NCI-H128 (cell line): ENCODE data around the gene ARMH4.
A peak's percentile ranks its signal among the peaks of the same experiment; 100 is the strongest.

Experiments
- DNase-seq: peaks from one replicate; lab custom pipeline; 2025; ENCODE audit not compliant: unreplicated experiment; lab: John Stamatoyannopoulos, UW

ARMH4 gene

DNA sequence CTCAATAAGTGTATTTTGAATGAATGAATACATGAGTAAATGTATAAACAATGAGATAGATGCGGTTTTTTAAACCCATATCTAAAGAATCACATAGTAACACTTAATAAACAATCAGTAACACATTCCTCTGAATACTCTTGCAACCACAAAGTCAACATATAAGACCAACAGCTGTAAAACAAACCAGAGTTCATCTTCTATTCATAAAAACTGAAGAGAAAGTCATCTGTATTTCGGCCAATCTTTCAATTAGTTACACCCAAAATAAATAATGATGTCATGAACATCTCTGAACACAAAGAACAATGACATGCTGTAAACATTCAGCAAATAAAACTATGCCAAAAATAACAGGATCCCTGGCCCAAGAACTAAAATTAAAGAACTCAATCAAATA lies 47.2 kb downstream of the ARMH4 start:
- DNase-seq = no peak

DNA sequence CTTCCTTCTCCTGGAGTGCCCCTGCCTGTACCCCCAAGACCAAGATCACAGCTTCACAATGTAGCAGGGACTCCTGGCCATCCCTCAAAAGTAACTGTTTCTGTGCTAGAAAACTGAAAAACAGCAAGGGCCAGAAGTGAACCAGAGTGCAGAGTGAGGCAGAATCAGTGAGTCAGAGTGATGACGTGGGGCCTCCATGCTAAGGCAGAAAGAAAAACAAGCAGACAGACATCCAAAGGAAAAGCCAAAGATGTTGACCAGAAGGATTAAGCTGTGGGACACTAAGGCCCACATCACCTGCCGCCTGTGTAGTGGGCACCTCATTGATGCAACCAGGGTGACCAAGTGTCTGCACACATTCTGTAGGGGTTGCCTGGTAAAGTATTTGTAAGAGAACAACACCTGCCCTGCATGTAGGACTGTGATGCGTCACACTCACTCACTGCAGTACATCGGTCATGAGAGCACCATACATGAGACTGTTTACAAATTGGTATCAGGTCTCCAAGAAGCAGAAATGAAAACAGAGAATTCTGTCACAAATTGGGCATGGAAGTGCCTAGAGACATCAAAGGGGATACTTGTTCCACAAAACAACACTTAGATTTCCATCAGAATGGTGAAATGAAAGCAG lies 51.2 kb downstream of the ARMH4 start:
- DNase-seq = no peak

DNA sequence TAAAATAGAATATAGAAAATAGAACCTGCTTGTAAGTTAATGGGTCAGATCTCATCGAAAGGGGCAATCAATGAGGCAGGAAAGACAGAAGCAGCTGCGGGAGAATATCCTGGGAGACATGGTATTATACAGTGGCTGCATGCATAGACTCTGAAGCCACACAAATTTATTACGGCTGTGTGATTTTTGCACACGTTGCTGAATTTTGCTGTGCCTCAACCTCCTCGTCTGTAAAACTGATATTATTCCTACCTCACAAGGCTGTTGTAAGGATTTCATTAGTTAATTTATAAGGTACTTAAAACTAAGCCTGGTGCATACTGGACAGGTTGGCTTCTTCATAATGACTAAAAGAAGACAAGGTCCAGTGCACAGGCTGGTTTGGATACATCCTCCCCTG lies 52.3 kb downstream of the ARMH4 start:
- no peak for DNase-seq

- no peak for DNase-seq
These were observed 53.5 kb downstream of the ARMH4 start for GRCh38 chr14:58098507-58098906.

GRCh38 chr14:58096731-58097130 lies 55.3 kb downstream of the ARMH4 start:
- no peak for DNase-seq

GRCh38 chr14:58091883-58092630 lies 60.0 kb downstream of the ARMH4 start:
- no peak for DNase-seq

DNA sequence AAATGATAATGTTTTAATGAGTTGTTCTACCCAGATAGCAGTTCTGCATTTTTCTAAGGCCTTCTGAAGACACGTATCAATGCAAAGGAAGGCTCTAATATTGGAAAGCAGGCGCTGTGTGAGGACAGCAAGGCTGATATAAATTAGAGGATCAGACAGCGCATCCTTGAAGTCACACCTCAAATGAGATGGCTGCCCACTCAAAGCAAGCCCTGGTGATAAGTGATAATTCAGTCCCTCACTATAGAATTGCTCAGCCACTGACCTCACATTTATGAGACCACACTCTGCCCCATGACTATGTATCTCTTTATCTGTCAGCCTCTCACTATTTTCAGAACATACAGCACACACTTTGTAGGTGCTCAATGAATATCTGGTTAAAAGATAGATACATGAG lies 62.4 kb downstream of the ARMH4 start:
- DNase-seq = no peak

DNA sequence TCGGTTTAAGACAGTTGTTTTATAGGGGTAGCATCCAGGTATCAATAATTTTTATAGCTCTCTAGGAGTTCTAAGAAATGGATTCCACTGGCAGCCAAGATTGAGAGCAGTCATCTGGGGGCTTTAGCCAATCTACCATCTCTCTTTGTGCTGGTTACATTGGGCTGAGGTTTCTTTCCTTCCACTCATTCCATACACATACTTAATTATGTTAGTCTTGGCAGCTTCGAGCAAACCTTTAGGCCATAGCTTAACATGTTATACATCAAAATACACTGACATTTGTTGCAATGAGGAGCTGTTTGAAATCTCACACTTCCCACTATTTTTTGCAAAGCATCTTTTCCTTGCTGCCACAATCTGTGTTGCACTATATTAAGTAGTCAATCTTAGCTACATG lies 63.1 kb downstream of the ARMH4 start:
- no peak for DNase-seq

GRCh38 chr14:58085877-58086276 lies 66.1 kb downstream of the ARMH4 start:
- DNase-seq = no peak

DNA sequence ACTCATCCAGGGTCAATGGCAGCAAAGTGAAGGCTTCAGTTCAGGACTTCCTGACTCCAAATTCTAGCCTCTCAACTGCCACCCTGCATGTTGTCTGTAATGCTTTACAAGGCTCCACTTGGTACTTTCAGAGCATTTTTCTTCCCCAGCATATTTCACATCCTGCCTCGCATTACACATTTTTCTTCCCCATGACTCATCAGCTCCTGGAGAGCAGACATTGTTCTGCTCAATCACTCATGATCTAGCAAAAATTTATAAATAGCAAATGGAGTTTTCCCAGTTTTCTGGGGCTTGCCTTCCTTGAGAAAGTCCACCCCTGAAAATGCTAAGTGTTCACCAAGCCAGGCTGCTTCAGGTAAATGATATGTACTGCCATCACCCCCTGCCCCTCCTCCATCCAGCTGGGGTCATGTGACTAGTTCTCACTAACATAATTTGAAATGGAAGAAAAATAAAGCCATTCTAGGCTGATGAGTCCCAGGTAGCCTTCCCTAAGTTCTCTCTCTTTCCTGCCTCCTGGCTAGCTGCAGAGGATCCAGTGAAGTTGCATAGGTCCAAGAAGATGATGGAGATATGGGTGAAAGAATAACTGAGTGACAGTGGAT lies 69.4 kb downstream of the ARMH4 start:
- DNase-seq = no peak

DNA sequence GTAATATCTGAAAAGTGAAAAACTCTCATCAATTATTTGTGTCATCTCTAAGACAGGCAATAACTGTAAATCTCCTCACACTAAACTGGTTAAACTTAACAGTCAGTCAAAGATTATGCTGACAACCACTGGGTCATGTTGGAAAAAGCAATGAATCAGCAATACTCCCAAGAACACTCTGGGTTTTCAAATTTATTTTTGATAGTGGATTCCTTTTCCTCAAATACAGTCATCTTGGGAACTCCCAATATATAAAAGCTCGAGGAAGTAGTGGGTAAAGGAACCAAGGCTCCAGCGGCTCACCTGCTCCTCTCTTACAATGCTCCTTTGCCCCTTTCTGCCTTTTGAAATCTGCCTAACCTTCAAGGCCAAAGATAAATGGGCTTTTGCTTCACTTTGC lies 70.0 kb downstream of the ARMH4 start:
- no peak for DNase-seq

DNA sequence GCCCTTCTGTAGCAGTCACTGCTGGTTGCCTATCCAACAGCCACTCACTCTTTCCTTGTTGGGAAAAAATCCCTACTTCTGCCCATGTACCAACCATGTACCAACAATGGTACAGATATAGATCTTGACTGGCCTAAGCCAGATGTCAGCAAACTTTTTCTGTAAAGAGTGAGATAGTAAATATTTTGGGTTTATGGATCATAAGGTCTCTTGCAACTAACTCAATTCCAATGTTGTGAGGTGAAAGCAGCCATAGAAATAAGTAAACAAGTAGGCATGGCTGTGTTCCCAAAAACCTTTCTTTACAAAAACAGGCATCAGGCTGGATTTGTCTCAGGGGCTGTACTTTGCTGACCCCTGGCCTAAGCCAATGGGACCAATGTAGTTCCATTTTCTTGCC lies 73.5 kb downstream of the ARMH4 start:
- no peak for DNase-seq

- no peak for DNase-seq
These were observed 73.9 kb downstream of the ARMH4 start for GRCh38 chr14:58078068-58078467.

GRCh38 chr14:58077621-58078020 lies 74.4 kb downstream of the ARMH4 start:
- no peak for DNase-seq

- DNase-seq = no peak
These were observed 78.5 kb downstream of the ARMH4 start for GRCh38 chr14:58073516-58073915.

DNA sequence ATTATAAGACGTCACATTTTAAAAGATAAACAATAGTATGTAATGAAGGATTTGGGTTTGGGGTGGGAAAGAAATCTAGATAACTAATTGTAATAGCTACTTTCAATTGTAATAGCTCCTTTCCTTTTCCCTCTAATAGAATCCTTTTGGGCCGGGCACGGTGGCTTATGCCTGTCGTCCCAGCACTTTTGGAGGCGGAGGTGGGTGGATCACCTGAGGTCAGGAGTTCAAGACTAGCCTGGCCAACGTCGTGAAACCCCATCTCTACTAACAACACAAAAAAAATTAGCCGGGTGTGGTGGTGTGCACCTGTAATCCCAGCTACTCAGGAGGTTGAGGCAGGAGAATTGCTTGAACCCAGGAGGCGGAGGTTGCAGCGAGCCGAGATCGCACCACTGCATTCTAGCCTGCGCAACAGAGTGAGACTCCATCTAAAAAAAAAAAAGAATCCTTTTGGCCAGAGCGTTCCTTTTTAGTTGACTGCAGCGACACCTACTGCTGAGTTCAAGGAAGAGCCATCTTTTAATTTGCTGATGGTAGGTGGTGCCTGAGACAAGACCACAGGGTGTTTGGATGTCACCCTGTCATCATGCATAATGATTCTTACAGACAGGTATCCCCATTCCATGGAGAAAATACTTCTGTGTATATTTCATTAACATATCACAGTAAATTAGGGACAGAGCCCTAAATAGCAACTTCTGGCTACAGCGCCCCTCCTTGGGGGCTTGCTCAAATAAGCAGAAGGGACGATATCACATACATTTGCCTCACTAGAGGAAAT lies 79.5 kb downstream of the ARMH4 start:
- peak; percentile 51 for DNase-seq

- DNase-seq = no peak
These were observed 80.7 kb downstream of the ARMH4 start for GRCh38 chr14:58071341-58071740.

GRCh38 chr14:58068306-58068705 lies 83.7 kb downstream of the ARMH4 start:
- DNase-seq = no peak

- no peak for DNase-seq
These were observed 85.9 kb downstream of the ARMH4 start for GRCh38 chr14:58066115-58066514.

DNA sequence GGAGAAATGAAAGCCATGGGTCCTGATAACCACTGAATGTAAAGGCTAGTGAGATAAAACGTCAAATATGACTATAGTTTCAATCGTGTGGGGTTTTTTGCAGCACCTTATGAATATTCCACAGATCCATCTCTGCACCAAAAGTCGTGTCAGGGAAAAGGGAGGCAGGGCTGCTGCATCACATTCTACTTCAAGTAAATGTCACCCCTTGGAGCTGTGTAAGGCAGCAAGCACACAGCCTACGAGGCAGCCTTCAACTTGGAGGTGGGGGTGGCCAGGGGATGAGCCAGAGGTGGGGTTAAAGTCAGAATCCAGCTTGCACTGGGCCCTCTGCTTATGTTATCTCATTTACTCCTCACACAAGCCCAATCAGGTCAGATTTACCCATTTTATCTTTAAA lies 90.4 kb downstream of the ARMH4 start:
- DNase-seq = no peak

DNA sequence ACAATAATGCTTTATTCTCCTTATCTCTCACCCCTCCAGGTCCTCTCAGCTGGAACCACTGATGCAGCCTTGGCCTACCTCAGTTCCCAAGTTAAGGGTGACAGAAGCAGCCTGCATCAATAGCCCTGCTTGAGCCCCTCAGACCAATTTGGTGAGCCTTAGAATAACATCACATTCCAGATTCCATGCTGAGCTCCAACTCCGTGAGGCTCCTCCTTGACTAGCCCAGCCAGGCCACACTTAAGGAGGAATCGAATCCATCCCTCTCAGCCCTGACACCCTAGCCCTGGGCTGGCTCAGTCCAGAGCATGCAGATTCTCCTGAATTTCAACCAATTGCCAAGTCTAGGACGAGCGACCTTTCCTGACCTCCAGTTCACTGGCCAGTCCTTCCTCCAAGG lies 91.1 kb downstream of the ARMH4 start:
- no peak for DNase-seq

DNA sequence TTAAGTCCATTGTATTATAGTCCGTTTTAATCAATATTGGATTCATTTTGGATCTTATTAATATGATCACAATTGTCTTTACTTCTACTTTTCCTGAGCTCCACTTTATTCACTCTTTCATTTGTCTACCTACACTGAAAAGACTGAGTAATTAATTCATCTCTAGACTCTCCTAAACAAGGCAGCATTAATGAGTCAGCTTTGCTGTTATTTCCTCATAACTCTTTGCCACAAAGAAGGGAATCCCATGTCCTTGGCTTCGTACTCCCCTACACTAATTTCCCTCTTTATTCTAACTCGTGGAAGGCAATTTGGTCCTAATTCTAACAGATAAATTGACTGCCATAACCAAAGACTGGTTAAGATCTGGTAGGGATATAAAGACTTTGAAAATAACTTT lies 91.9 kb downstream of the ARMH4 start:
- DNase-seq = no peak
